ENCODE data around the gene ANKAR. TPM values are rescaled to one million over a fixed set of nuclear protein-coding genes. Genes with fewer than 3 reads are reported as not detected.

Gene ANKAR, protein sequence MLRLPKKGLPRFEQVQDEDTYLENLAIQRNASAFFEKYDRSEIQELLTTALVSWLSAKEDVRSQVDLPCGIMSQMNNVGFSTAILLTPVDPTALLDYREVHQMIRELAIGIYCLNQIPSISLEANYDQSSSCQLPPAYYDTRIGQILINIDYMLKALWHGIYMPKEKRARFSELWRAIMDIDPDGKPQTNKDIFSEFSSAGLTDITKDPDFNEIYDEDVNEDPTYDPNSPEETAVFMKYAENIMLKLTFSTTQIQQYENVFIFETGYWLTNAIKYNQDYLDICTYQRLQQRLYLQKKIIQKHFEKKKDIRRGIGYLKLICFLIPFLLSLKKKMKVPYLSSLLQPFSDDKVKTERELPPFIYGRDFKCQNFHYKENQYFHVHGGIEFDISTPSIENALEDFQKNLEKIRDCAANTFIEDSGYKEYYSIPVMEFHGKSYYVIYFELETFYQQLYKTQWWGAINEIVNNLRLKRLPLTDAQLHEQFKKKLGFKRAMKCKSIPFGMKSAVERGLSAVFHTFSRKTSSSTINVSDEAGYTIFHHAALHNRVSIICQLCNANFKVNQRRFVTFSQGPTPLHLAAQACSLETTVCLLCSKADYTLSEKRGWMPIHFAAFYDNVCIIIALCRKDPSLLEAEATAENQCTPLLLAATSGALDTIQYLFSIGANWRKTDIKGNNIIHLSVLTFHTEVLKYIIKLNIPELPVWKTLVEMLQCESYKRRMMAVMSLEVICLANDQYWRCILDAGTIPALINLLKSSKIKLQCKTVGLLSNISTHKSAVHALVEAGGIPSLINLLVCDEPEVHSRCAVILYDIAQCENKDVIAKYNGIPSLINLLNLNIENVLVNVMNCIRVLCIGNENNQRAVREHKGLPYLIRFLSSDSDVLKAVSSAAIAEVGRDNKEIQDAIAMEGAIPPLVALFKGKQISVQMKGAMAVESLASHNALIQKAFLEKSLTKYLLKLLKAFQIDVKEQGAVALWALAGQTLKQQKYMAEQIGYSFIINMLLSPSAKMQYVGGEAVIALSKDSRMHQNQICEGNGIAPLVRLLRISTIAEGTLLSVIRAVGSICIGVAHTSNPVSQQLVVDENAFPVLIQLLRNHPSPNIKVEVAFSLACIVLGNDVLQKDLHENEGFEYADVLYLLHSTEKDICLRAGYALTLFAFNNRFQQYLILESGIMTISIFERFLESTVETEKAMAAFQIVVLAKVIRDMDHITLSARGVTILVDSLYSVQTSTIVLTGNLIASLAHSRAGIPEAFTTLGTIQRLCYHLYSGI (N-terminal part only)
- total RNA-seq: 10 to 100 TPM in 3 of 4 donors, 1 to 10 TPM in 1; 3.7 to 36.1 (median 13.4) TPM

DNA sequence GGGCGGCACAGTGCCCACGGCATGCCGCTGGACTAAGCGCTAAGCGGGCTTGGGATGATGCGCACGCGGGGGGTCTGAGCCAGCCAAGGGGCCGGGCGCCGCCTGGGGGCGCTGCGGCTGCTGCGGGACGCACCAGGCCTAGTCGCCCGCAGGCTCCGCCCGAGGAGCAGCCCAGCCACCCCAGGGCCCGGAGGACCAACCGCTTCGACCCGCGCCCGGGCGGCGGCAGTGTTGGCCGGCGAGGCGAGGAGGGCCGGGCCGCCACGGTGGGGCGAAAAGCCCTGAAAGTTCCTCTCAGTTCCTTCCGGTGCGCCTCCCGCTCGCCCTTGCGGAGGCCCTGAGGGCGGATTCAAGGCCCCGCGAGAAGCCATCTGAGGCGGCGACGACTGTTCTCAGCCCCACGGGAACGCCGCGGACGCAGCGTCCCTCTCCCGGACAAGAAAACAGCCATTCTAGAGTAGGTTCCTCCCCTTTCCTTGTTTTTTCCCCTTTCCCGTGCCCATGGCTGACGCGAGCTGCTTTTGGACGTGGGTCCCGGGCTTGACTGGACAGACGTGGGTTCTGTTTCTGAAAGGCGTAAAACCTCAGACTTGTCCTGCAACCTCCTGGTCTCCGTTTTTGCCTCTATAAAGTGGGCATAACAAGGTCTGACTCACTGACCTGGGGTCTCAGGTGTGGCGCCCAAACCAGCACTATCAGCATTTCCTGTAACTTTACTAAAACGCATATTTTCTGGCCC lies at the start of gene ANKAR:
ANKAR (plus strand) TSS at position 297 of the 739 bp plus-strand sequence. CDS start 1,821 bp downstream, outside the sequence.
- Histone ChIP-seq H3K36me3 (peaks cover 0 to 30% of the 10 kb centered on the region in 2 donors), H3K4me1 (peaks cover 0 to 20% (median 6%) of the 10 kb centered on the region in 3 donors), H3K27me3 (no peaks in the 10 kb centered on the region), H3K9me3 (no peaks in the 10 kb centered on the region), H3K27ac (peak within 1 kb of the TSS; percentile 90 to 96 (median 95)), H3K4me3 (peak within 1 kb of the TSS; percentile 67 to 71)
- TF ChIP-seq POLR2A (IDR thresholded peaks at IDR 0.05): peak; percentile 75 to 82
- peak; percentile 60 for TF ChIP-seq POLR2AphosphoS5 (IDR thresholded peaks at IDR 0.05)
- no peak for TF ChIP-seq EP300 (IDR thresholded peaks at IDR 0.05)
- TF ChIP-seq, protein P1, sequence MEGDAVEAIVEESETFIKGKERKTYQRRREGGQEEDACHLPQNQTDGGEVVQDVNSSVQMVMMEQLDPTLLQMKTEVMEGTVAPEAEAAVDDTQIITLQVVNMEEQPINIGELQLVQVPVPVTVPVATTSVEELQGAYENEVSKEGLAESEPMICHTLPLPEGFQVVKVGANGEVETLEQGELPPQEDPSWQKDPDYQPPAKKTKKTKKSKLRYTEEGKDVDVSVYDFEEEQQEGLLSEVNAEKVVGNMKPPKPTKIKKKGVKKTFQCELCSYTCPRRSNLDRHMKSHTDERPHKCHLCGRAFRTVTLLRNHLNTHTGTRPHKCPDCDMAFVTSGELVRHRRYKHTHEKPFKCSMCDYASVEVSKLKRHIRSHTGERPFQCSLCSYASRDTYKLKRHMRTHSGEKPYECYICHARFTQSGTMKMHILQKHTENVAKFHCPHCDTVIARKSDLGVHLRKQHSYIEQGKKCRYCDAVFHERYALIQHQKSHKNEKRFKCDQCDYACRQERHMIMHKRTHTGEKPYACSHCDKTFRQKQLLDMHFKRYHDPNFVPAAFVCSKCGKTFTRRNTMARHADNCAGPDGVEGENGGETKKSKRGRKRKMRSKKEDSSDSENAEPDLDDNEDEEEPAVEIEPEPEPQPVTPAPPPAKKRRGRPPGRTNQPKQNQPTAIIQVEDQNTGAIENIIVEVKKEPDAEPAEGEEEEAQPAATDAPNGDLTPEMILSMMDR (IDR thresholded peaks at IDR 0.05): peak; percentile 73 to 94 (median 90)
- WGBS, 2 donors (ENCODE audit: low coverage in 1 of 2): 0 to 1% methylated on average over 13 to 15 of the region's 62 CpGs
- peak; percentile 99 for ATAC-seq

DNA sequence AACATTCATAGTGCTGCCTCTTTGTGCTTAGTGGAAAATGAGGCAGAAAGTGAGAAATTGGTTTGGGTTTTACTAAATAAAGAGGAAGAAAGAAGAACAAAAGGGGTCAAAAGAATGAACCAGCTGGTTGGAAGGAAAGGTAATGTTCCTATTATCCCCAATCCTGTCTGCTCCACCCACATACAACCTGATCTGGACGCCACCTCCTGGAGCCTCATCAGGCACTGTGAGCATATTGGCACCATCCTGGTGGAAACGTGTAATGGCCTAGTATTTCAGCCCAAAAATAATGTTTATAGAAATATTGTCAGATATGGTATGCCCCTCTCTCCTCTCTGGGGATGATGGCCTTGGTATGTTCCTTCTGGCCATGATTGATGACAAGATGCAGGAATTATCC lies 48.8 kb upstream of the ANKAR start:
- Histone ChIP-seq H3K36me3 (no peaks in the 10 kb centered on the region), H3K27ac (no peak overlapping the region), H3K4me1 (no peaks in the 10 kb centered on the region), H3K4me3 (no peak overlapping the region), H3K27me3 (no peaks in the 10 kb centered on the region), H3K9me3 (no peaks in the 10 kb centered on the region)
- 79 to 88% methylated on average over 1 to 2 of the region's 2 CpGs for WGBS, 2 donors (ENCODE audit: low coverage in 1 of 2)
- no peak for TF ChIP-seq POLR2A (IDR thresholded peaks at IDR 0.05)
- no peak for TF ChIP-seq EP300 (IDR thresholded peaks at IDR 0.05)
- TF ChIP-seq POLR2AphosphoS5 (IDR thresholded peaks at IDR 0.05): no peak
- TF ChIP-seq, protein P1 (IDR thresholded peaks at IDR 0.05): no peak
- ATAC-seq: no peak

DNA sequence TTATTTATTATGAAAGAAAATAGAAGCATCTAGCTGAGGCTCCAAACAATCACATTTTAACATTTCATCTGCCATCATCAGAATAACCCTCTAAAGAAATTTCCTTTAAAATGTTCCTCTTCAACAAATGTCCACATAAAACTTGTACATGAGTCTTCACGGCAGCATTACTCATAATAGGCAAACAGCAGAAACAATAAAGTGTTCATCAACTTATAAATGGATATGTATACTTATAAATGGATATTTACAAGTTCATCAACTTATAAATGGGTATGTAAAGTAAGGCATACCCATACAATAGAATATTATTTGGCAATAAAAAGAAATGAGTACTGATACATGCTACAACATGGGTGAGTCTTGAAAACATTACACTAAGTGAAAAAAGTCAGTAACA lies 46.7 kb upstream of the ANKAR start:
- no peaks in the 10 kb centered on the region for H3K27me3 ChIP-seq
- H3K9me3 ChIP-seq: no peaks in the 10 kb centered on the region
- H3K27ac ChIP-seq: no peak overlapping the region
- TF ChIP-seq, protein P1 (IDR thresholded peaks at IDR 0.05): no peak
- no peak for TF ChIP-seq POLR2AphosphoS5 (IDR thresholded peaks at IDR 0.05)
- no peak for TF ChIP-seq EP300 (IDR thresholded peaks at IDR 0.05)
- no peak for TF ChIP-seq POLR2A (IDR thresholded peaks at IDR 0.05)
- ATAC-seq: no peak
- H3K4me3 ChIP-seq: no peak overlapping the region
- 83 to 89% methylated on average over 1 of the region's 1 CpG for WGBS, 2 donors (ENCODE audit: low coverage in 1 of 2)
- H3K4me1 ChIP-seq: no peaks in the 10 kb centered on the region
- H3K36me3 ChIP-seq: no peaks in the 10 kb centered on the region

DNA sequence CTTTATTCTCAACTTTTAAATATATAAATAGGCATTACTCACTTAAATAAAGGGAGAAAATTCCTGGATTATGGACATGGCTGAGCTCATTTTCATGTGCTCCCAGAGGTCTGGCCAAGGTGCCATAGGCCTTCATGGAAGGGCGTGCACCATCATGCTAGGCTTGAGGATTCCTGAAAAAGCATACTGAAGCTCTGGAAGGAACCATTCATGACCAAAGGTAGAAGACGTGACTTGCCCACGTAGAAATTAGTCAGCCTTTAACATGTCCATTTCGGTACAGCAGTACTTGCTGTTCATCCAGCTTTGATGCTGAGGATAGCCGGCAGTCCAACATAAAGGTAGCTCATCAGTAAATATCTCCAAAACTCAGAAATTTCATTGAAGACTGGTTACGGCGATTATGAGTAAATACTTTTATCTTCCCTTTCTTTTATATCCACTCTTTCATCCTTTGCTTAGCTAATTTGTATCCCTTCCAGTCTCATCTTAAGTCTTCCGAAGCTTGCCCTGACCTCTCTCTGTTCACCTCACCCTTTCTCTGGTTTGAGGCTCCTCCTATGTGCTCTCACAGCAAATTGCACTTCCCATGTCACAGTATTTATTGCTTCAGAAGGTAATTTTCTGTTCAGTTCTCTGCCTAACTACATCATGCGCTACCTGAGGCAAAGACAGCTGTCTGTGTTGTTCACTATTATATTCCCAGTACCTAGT lies 45.5 kb upstream of the ANKAR start:
- ATAC-seq: no peak
- TF ChIP-seq POLR2A (IDR thresholded peaks at IDR 0.05): no peak
- TF ChIP-seq, protein P1 (IDR thresholded peaks at IDR 0.05): peak in 1 of 4 experiments; percentile 13
- H3K27ac ChIP-seq: no peak overlapping the region
- no peaks in the 10 kb centered on the region for H3K9me3 ChIP-seq
- no peaks in the 10 kb centered on the region for H3K27me3 ChIP-seq
- H3K4me3 ChIP-seq: no peak overlapping the region
- WGBS, 2 donors (ENCODE audit: low coverage in 1 of 2): 87 to 94% methylated on average over 6 to 8 of the region's 9 CpGs
- H3K36me3 ChIP-seq: no peaks in the 10 kb centered on the region
- no peaks in the 10 kb centered on the region for H3K4me1 ChIP-seq
